ENCODE data around the gene NAMPT.

GRCh38 chr7:106314875-106315274 is 30.1 kb upstream of the NAMPT start:
- TF ChIP-seq CTCF (IDR thresholded peaks at IDR 0.05) (no peak), ZFX (IDR thresholded peaks at IDR 0.05; ENCODE audit: borderline replicate concordance) (no peak)
